AG09319 (cell line): ENCODE data around the gene AURKB.

Experiments used
- DNase-seq: peaks from one replicate; pipeline ENCODE4 v3.0.0-alpha.2; 2010; ENCODE audit warnings: low read depth; ENCODE audit errors: extremely low read depth
- CTCF ChIP-seq: IDR thresholded peaks from 2 replicates; pipeline ENCODE4 v1.5.1; 2011; ENCODE audit warnings: low read depth, mild to moderate bottlenecking, inconsistent platforms, low read length, moderate library complexity

AURKB gene

GRCh38 chr17:8212312-8213180, 2.2 kb upstream of the AURKB start:
- no peak for DNase-seq
- no peak for TF ChIP-seq CTCF

GRCh38 chr17:8210761-8211458, 535 bp upstream of the AURKB start:
- no peak for TF ChIP-seq CTCF
- no peak for DNase-seq

- no peak for DNase-seq
- TF ChIP-seq CTCF = no peak
These were observed 3.8 kb downstream of the AURKB start for GRCh38 chr17:8206536-8206935.

- no peak for DNase-seq
- TF ChIP-seq CTCF = no peak
These were observed 5.4 kb downstream of the AURKB start for GRCh38 chr17:8204761-8205555.

GRCh38 chr17:8192070-8192815, 18.1 kb downstream of the AURKB start:
- DNase-seq = no peak
- no peak for TF ChIP-seq CTCF

GRCh38 chr17:8190506-8190905, 19.9 kb downstream of the AURKB start:
- no peak for TF ChIP-seq CTCF

More at GRCh38 chr17:8190506-8190905, 19.9 kb downstream of the AURKB start:
- no peak for DNase-seq
